ENCODE data around the gene WDR53.

Gene WDR53

GRCh38 chr3:196531418-196531817 is 36.9 kb downstream of the WDR53 start:
- TF ChIP-seq, protein P1, sequence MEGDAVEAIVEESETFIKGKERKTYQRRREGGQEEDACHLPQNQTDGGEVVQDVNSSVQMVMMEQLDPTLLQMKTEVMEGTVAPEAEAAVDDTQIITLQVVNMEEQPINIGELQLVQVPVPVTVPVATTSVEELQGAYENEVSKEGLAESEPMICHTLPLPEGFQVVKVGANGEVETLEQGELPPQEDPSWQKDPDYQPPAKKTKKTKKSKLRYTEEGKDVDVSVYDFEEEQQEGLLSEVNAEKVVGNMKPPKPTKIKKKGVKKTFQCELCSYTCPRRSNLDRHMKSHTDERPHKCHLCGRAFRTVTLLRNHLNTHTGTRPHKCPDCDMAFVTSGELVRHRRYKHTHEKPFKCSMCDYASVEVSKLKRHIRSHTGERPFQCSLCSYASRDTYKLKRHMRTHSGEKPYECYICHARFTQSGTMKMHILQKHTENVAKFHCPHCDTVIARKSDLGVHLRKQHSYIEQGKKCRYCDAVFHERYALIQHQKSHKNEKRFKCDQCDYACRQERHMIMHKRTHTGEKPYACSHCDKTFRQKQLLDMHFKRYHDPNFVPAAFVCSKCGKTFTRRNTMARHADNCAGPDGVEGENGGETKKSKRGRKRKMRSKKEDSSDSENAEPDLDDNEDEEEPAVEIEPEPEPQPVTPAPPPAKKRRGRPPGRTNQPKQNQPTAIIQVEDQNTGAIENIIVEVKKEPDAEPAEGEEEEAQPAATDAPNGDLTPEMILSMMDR (IDR thresholded peaks at IDR 0.05): no peak

DNA sequence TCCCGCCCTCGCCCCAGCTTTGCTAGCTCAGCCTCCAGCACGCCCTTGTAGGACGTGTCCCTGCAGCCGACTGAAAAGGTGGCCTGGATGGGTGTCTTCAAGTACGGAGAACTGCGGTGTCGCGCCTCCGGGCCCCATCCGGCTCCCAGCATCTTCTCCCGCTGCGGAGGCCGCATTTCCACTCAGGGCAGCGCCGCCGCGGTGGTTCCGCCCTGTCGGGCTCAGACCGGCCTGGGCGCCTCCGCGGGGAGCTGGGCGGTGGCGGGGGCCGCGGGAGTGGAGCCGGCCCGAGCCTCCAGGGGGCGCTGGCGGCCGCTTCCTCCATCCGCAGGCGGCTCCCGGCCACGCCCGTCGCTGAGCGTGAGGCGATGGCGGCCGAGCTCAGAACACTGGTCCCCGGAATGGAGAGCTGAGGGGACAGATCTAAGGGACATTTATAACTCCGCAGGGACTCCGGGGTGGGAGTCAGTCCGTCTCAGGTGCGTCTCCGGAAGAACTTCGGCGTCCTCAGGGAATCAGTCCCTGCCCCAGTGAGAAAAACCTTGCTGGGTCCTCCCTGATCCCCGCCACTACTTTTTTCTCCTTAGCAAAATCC is 39.6 kb downstream of the WDR53 start:
- TF ChIP-seq, protein P1 (IDR thresholded peaks at IDR 0.05): peak; percentile 50

DNA sequence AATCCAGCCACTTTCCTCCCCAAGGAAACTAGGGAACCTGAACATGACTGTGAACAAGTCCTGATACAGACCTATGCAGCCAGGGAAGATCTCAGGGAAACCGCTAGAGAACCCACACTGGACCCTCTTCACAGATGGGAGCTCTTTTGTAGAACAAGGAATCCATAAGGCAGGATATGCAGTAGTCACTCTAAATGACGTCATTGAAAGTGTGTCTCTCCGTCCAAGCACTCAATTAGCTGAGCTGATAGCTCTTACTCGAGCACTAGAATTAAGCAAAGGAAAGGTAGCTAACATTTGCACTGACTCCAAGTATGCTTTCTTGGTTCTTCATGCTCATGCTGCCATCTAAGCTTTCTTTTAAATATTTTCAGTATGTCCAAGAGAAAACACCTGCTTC is 43.2 kb downstream of the WDR53 start:
- TF ChIP-seq, protein P1 (IDR thresholded peaks at IDR 0.05): no peak

DNA sequence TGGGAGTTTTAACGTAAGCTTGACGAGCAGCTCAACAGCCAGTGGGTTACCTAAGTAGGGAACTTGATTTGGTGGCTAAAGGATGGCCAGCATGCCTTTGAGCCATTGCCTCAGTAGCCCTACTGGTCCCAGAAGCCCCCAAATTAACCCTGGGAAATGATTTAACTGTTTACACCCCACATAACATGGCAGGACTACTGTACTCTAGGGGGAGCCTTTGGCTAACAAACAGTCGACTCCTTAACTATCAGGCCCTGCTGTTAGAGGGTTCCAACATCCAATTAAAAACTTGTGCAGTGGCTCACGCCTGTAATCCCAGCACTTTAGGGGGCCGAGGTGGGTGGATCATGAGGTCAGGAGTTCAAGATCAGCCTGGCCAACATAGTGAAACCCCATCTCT is 43.8 kb downstream of the WDR53 start:
- TF ChIP-seq, protein P1 (IDR thresholded peaks at IDR 0.05): no peak

DNA sequence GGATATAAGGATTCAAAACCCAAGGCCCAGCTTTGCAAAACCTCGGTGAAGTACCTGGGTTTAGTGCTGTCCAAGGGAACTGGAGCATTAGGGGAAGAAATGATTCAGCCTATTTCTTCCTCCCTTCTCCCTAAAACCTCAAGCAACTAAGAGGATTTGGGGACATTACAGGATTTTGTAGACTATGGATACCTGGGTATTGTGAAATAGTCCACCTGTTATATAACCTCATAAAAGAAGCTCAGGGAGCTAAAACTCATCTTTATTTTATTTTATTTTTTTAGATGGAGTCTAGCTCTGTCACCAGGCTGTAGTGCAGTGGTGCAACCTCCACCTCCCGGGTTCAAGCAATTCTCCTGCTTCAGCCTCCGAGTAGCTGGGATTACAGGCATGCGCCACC is 44.5 kb downstream of the WDR53 start:
- TF ChIP-seq, protein P1 (IDR thresholded peaks at IDR 0.05): no peak

- TF ChIP-seq, protein P1 (IDR thresholded peaks at IDR 0.05): no peak
Observed at GRCh38 chr3:196519718-196520082, 48.7 kb downstream of the WDR53 start.

GRCh38 chr3:196518966-196519717 is 49.2 kb downstream of the WDR53 start:
- TF ChIP-seq, protein P1 (IDR thresholded peaks at IDR 0.05): peak; percentile 56

Measured in LNCAP (cell line).